ENCODE data around the gene ERGIC1. TPM values are rescaled to one million over a fixed set of nuclear protein-coding genes. Genes with fewer than 3 reads are reported as not detected.
A peak's percentile ranks its signal among the peaks of the same experiment; 100 is the strongest.

ERGIC1 gene
- total RNA-seq, 1 donor from 2014 or later, result 177 TPM

DNA sequence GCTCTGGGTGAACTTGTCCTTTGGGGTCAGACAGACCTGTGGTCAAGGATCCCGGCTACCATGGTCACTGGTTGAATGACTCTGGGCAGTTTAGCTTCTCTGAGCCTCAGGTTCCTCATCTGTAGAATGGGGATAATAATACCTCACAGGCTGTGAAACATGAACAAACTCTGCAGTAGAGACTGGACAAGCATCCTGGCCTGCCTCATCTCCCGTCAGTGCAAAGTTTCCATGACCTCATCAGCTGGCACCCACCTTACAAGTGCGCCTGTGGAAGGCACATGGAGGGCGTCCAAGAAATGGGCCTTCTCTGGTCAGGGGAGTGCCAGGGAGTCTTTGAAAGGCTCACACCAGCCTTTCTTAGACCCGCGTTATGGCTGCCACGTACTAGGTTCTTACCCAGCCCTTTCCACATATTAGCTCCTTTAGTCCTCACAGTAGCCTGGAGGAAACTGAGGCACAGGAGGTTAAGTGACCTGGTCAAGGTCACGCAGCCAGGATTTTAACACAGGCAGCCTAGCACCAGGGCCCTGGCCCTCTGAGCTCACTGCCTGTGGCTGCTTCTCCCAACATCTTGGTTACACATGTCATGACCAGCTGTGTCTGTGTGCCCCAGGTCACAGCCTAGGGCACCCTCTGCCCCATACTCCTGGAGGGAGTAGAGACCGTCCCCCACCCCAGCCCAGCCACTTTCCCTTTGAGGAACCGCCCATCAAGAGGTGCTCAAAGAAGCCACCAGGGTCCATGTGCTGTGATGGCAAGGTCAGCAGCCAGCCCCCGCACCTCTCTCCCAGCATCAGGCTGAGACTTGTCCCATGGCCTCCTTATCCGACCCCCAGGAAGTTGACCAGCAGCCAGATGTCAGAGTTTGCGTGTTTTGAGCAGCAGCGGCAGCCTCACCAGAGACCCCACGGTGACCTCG is 85.7 kb downstream of the ERGIC1 start:
- ATAC-seq, result no peak
- H3K27ac ChIP-seq, result no peak overlapping the region
- H3K4me3 ChIP-seq, result no peak overlapping the region
- no peaks in the 10 kb centered on the region for H3K9me3 ChIP-seq
- H3K36me3 ChIP-seq, result peaks cover 87% of the 10 kb centered on the region
- TF ChIP-seq, protein P1, sequence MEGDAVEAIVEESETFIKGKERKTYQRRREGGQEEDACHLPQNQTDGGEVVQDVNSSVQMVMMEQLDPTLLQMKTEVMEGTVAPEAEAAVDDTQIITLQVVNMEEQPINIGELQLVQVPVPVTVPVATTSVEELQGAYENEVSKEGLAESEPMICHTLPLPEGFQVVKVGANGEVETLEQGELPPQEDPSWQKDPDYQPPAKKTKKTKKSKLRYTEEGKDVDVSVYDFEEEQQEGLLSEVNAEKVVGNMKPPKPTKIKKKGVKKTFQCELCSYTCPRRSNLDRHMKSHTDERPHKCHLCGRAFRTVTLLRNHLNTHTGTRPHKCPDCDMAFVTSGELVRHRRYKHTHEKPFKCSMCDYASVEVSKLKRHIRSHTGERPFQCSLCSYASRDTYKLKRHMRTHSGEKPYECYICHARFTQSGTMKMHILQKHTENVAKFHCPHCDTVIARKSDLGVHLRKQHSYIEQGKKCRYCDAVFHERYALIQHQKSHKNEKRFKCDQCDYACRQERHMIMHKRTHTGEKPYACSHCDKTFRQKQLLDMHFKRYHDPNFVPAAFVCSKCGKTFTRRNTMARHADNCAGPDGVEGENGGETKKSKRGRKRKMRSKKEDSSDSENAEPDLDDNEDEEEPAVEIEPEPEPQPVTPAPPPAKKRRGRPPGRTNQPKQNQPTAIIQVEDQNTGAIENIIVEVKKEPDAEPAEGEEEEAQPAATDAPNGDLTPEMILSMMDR (IDR thresholded peaks at IDR 0.05), result no peak
- DNase-seq, result peak; percentile 34
- intact Hi-C loops (cut with DNase I), result no loop called here
- H3K27me3 ChIP-seq (ENCODE audit: low read depth), result no peaks in the 10 kb centered on the region
- H3K4me1 ChIP-seq, result peaks cover 11% of the 10 kb centered on the region

DNA sequence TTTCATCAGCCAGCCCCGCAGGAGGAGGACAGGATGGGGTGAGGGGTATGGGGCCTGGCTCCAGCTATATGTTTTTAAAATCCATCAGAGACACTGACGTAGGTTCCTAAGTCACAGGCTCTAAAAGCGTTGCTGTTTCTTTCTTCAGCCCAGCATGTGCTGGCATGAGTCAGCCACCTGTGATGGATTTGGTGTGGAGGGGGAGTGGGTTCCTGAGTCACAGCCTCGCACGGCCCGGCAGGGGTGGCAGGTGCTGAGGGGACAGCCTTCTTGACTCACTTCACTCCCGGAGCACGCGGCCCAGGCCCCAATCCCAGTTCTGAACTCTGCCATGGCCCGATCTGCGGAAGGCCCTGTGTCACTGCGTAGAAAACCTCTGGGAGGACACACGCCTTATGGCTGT is 86.4 kb downstream of the ERGIC1 start:
- Histone ChIP-seq H3K4me3 (no peak overlapping the region), H3K9me3 (no peaks in the 10 kb centered on the region), H3K36me3 (peaks cover 84% of the 10 kb centered on the region), H3K27me3 (ENCODE audit: low read depth) (no peaks in the 10 kb centered on the region), H3K4me1 (peaks cover 15% of the 10 kb centered on the region), H3K27ac (no peak overlapping the region)
- intact Hi-C loops (cut with DNase I), result no loop called here
- ATAC-seq, result no peak
- DNase-seq, result no peak
- TF ChIP-seq, protein P1 (IDR thresholded peaks at IDR 0.05), result no peak

DNA sequence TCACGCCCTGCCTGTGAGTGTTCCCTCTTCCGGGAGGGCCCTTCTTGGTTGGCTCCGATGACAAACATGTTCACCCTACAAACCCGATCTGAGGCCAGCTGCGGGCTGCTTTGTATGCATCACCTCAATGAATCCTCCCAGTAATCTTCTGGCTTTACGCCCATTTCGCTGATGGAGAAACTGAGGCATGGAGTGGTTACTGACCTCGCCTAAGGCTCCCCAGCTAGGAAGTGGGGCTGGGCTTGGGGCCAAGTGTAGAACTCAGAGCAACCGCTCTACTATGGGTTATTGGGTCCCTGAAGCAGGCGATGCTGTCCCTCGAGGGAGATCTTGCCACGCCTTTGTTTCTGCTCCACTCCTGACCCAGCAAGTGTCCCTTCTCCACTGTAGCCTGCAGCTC is 86.9 kb downstream of the ERGIC1 start:
- H3K4me1 ChIP-seq, result peaks cover 15% of the 10 kb centered on the region
- intact Hi-C loops (cut with DNase I), result no loop called here
- H3K36me3 ChIP-seq, result peaks cover 82% of the 10 kb centered on the region
- no peak overlapping the region for H3K27ac ChIP-seq
- ATAC-seq (no peak), DNase-seq (no peak)
- no peaks in the 10 kb centered on the region for H3K27me3 ChIP-seq (ENCODE audit: low read depth)
- TF ChIP-seq, protein P1 (IDR thresholded peaks at IDR 0.05), result no peak
- H3K9me3 ChIP-seq, result no peaks in the 10 kb centered on the region
- no peak overlapping the region for H3K4me3 ChIP-seq

DNA sequence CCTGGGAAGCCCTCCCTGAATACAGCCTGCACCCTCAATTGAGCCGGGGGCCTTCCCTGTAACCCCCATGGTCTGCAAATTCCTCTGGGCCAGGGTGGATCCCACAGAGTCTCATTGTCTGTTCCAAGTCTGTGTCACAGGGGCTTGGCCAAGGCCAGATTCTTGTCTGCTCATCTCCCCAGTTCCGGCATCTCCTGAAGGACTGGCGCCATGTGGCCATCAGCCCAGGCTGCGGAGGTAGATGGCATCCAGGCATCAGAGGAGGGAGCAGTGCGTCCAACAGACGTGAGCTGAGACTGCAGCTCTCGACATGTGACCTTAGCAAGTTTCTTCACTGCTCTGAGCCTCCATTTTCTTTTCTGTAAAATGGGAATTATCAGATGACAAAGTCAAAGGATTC is 87.9 kb downstream of the ERGIC1 start:
- intact Hi-C loops (cut with DNase I), result no loop called here
- Histone ChIP-seq H3K4me3 (no peak overlapping the region), H3K4me1 (peaks cover 15% of the 10 kb centered on the region), H3K27me3 (ENCODE audit: low read depth) (no peaks in the 10 kb centered on the region), H3K36me3 (peaks cover 81% of the 10 kb centered on the region), H3K9me3 (no peaks in the 10 kb centered on the region), H3K27ac (no peak overlapping the region)
- DNase-seq, result no peak
- ATAC-seq, result no peak
- TF ChIP-seq, protein P1 (IDR thresholded peaks at IDR 0.05), result no peak

DNA sequence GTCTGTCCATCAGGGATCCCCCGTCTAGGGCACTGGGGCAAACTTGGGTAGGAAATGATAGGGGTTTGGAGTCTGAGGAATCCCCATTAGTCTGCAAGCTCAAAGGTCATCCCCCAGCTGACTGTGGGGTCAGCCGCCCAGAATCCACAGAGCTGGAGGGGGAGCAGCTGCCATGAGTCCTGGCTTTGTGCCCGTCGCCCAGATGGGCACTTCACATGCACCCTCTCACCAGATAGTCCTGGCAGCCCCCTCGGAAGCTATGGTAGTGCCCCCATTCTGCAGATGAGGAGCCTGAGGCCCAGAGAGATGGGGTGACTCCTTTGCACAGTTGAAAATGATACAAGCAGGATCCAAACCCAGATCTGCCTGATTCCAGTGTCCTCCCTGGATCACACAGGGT is 89.5 kb downstream of the ERGIC1 start:
- peaks cover 84% of the 10 kb centered on the region for H3K36me3 ChIP-seq
- H3K27me3 ChIP-seq (ENCODE audit: low read depth), result no peaks in the 10 kb centered on the region
- TF ChIP-seq, protein P1 (IDR thresholded peaks at IDR 0.05), result no peak
- intact Hi-C loops (cut with DNase I), result no loop called here
- DNase-seq (no peak), ATAC-seq (no peak)
- no peak overlapping the region for H3K4me3 ChIP-seq
- no peak overlapping the region for H3K27ac ChIP-seq
- peaks cover 12% of the 10 kb centered on the region for H3K4me1 ChIP-seq
- no peaks in the 10 kb centered on the region for H3K9me3 ChIP-seq
